ENCODE results near the gene ZNF511.

The ZNF511 gene

DNA sequence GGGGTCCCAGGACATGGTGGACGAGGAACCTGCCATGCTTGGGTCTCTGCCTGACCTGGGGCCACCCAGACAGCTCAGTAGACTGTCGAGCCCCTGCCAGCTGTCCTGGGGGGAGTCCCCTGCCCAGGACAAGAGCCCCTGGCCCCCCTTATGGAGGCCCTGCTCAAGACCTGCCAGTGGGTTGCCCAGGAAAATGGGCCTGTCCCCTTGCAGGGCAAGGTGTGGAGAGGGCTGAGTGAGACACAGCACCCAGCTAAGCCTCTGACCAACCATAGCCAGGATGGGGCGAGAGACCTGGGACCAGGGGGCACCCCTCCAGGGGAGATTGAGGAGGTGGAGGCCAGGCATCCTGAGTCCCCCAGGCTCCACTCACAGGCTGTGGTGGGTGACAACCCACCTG, 47.3 kb downstream of the ZNF511 start:
- H3K9me3 ChIP-seq (ENCODE audit: low read length) = no peaks in the 10 kb centered on the region
- H3F3A ChIP-seq (ENCODE audit: insufficient read depth, low read length) = no peaks in the 10 kb centered on the region
- no peak overlapping the region for H3K4me2 ChIP-seq (ENCODE audit: low read length)
- H3K79me2 ChIP-seq (ENCODE audit: insufficient read depth, low read length) = no peaks in the 10 kb centered on the region
- no peak overlapping the region for H3K27ac ChIP-seq (ENCODE audit: low read depth, low read length, poor library complexity, severe bottlenecking)
- H3K4me3 ChIP-seq (ENCODE audit: low read depth, low read length, poor library complexity, severe bottlenecking) = no peak overlapping the region
- TF ChIP-seq EZH2 (IDR thresholded peaks at IDR 0.05; ENCODE audit: borderline replicate concordance, low read length) = no peak
- no peak for TF ChIP-seq CTCF (IDR thresholded peaks at IDR 0.05; ENCODE audit: low read length)
- H3K36me3 ChIP-seq (ENCODE audit: insufficient read depth, low read length) = no peaks in the 10 kb centered on the region
- H3K27me3 ChIP-seq (ENCODE audit: insufficient read depth, low read length) = no peaks in the 10 kb centered on the region
- H3K9me2 ChIP-seq (ENCODE audit: low read depth, low read length) = no peaks in the 10 kb centered on the region
- no peaks in the 10 kb centered on the region for H4K20me1 ChIP-seq (ENCODE audit: insufficient read depth, low read length)
- no peak overlapping the region for H2AFZ ChIP-seq (ENCODE audit: low read length)
- no peak overlapping the region for H3K9ac ChIP-seq (ENCODE audit: low read length)
- H3K4me1 ChIP-seq (ENCODE audit: insufficient read depth, low read length, severe bottlenecking) = peaks cover 7% of the 10 kb centered on the region

- Histone ChIP-seq H2AFZ (ENCODE audit: low read length) (no peak overlapping the region), H3K9me2 (ENCODE audit: low read depth, low read length) (no peaks in the 10 kb centered on the region), H3F3A (ENCODE audit: insufficient read depth, low read length) (no peaks in the 10 kb centered on the region), H3K27me3 (ENCODE audit: insufficient read depth, low read length) (no peaks in the 10 kb centered on the region), H3K9me3 (ENCODE audit: low read length) (no peaks in the 10 kb centered on the region), H3K79me2 (ENCODE audit: insufficient read depth, low read length) (no peaks in the 10 kb centered on the region), H3K27ac (ENCODE audit: low read depth, low read length, poor library complexity, severe bottlenecking) (no peak overlapping the region), H3K9ac (ENCODE audit: low read length) (peak overlapping the region; percentile 51), H3K4me3 (ENCODE audit: low read depth, low read length, poor library complexity, severe bottlenecking) (peak overlapping the region; percentile 63), H3K4me1 (ENCODE audit: insufficient read depth, low read length, severe bottlenecking) (peaks cover 7% of the 10 kb centered on the region), H3K36me3 (ENCODE audit: insufficient read depth, low read length) (no peaks in the 10 kb centered on the region), H4K20me1 (ENCODE audit: insufficient read depth, low read length) (no peaks in the 10 kb centered on the region), H3K4me2 (ENCODE audit: low read length) (peak overlapping the region; percentile 73)
- TF ChIP-seq CTCF (IDR thresholded peaks at IDR 0.05; ENCODE audit: low read length) = no peak
Observed at GRCh38 chr10:133356549-133357284, 48.0 kb downstream of the ZNF511 start.

- Histone ChIP-seq H3K9ac (ENCODE audit: low read length) (peak within 1 kb of the TSS; percentile 51), H3F3A (ENCODE audit: insufficient read depth, low read length) (no peaks in the 10 kb centered on the region), H3K79me2 (ENCODE audit: insufficient read depth, low read length) (no peaks in the 10 kb centered on the region), H3K4me2 (ENCODE audit: low read length) (peak within 1 kb of the TSS; percentile 73), H4K20me1 (ENCODE audit: insufficient read depth, low read length) (no peaks in the 10 kb centered on the region), H3K9me2 (ENCODE audit: low read depth, low read length) (no peaks in the 10 kb centered on the region), H2AFZ (ENCODE audit: low read length) (no peak within 1 kb of the TSS), H3K9me3 (ENCODE audit: low read length) (no peaks in the 10 kb centered on the region), H3K27ac (ENCODE audit: low read depth, low read length, poor library complexity, severe bottlenecking) (no peak within 1 kb of the TSS), H3K4me3 (ENCODE audit: low read depth, low read length, poor library complexity, severe bottlenecking) (peak within 1 kb of the TSS; percentile 63), H3K27me3 (ENCODE audit: insufficient read depth, low read length) (no peaks in the 10 kb centered on the region), H3K36me3 (ENCODE audit: insufficient read depth, low read length) (no peaks in the 10 kb centered on the region), H3K4me1 (ENCODE audit: insufficient read depth, low read length, severe bottlenecking) (peaks cover 7% of the 10 kb centered on the region)
- TF ChIP-seq CTCF (IDR thresholded peaks at IDR 0.05; ENCODE audit: low read length) = no peak
- TF ChIP-seq EZH2 (IDR thresholded peaks at IDR 0.05; ENCODE audit: borderline replicate concordance, low read length) = no peak
Observed at GRCh38 chr10:133357285-133358161, 48.8 kb downstream of the ZNF511 start, which contains the start of gene FUOM. Gene FUOM (minus strand): TSS chr10:133358019. CDS start chr10:133358007, 12 bp downstream.

All from OCI-LY1 (cell line).